D721Med (cell line): ENCODE data around the gene C1QTNF5.

Experiments used
- DNase-seq: peaks from one replicate; pipeline ENCODE4 v3.0.0; 2011; ENCODE audit warnings: low spot score; ENCODE audit not compliant: insufficient read length
- FAIRE-seq: peaks from 2 replicates; lab custom pipeline; 2011; peaks lifted over from hg19 to GRCh38; lab: Jason Lieb, UNC
- CTCF ChIP-seq: IDR thresholded peaks from 2 replicates; pipeline ENCODE4 v1.5.1; 2012; ENCODE audit warnings: mild to moderate bottlenecking, control low read depth; ENCODE audit not compliant: insufficient read depth; ENCODE audit errors: missing control alignments

C1QTNF5 gene

GRCh38 chr11:119375337-119376196, 34.9 kb upstream of the C1QTNF5 start:
- TF ChIP-seq CTCF: no peak
- FAIRE-seq (no peak), DNase-seq (peak; percentile 17)

- no peak for DNase-seq
- no peak for FAIRE-seq
- no peak for TF ChIP-seq CTCF
Measured at GRCh38 chr11:119374632-119375336, 34.1 kb upstream of the C1QTNF5 start.

- peak; percentile 97 for TF ChIP-seq CTCF
- DNase-seq (peak; percentile 10), FAIRE-seq (no peak)
Measured at GRCh38 chr11:119373921-119374631, 33.4 kb upstream of the C1QTNF5 start.

- no peak for TF ChIP-seq CTCF
- no peak for FAIRE-seq
- no peak for DNase-seq
Measured at GRCh38 chr11:119373059-119373920, 32.6 kb upstream of the C1QTNF5 start.

- no peak for FAIRE-seq
- no peak for TF ChIP-seq CTCF
- no peak for DNase-seq
Measured at GRCh38 chr11:119372260-119373058, 31.8 kb upstream of the C1QTNF5 start.

- peak; percentile 50 for TF ChIP-seq CTCF
- DNase-seq (no peak), FAIRE-seq (no peak)
Measured at GRCh38 chr11:119371778-119372182, 31.1 kb upstream of the C1QTNF5 start.
